Smooth muscle cell (in vitro differentiated cells): ENCODE data around the gene MAML2. TPM values are rescaled to one million over a fixed set of nuclear protein-coding genes. Genes with fewer than 3 reads are reported as not detected.
A peak's percentile ranks its signal among the peaks of the same experiment; 100 is the strongest.

Experiments
- DNase-seq: peaks from one replicate; lab custom pipeline; 2025; ENCODE audit not compliant: unreplicated experiment; lab: John Stamatoyannopoulos, UW
- H2AFZ ChIP-seq: fragments of 200-600 bp; sonication (generic); 2 replicates; pipeline ENCODE4 v1.6.0; 2016; ENCODE audit warnings: antibody characterized with exemption, low read depth, mild to moderate bottlenecking
- H3F3A ChIP-seq: fragments of 200-600 bp; sonication (generic); 2 replicates; pipeline ENCODE4 v1.6.0; 2017; ENCODE audit warnings: antibody characterized with exemption, low read depth
- H3K27ac ChIP-seq: fragments of 200-600 bp; sonication (generic); 2 replicates; pipeline ENCODE4 v1.5.1; 2016; ENCODE audit warnings: low read depth, mild to moderate bottlenecking
- H3K27me3 ChIP-seq: fragments of 200-600 bp; sonication (generic); 2 replicates; pipeline ENCODE4 v1.6.1; 2016; ENCODE audit warnings: low read depth, mild to moderate bottlenecking
- H3K36me3 ChIP-seq: fragments of 200-600 bp; sonication (generic); 2 replicates; pipeline ENCODE4 v1.5.1; 2016; ENCODE audit warnings: low read depth
- H3K4me1 ChIP-seq: fragments of 200-600 bp; sonication (generic); 2 replicates; pipeline ENCODE4 v1.5.1; 2016; ENCODE audit warnings: low read depth
- H3K4me2 ChIP-seq: fragments of 200-600 bp; sonication (generic); 2 replicates; pipeline ENCODE4 v1.6.0; 2016; ENCODE audit warnings: mild to moderate bottlenecking
- H3K4me3 ChIP-seq: fragments of 200-600 bp; sonication (generic); 2 replicates; pipeline ENCODE4 v1.5.1; 2016; ENCODE audit warnings: mild to moderate bottlenecking
- H3K79me2 ChIP-seq: fragments of 200-600 bp; sonication (generic); 2 replicates; pipeline ENCODE4 v1.6.0; 2016; ENCODE audit warnings: low read depth, mild to moderate bottlenecking
- H3K9ac ChIP-seq: fragments of 200-600 bp; sonication (generic); 2 replicates; pipeline ENCODE4 v1.6.0; 2016; ENCODE audit warnings: low read depth
- H3K9me3 ChIP-seq: fragments of 200-600 bp; sonication (generic); replicated peaks from 2 replicates; pipeline ENCODE4 v1.5.1; 2016; ENCODE audit warnings: low read depth
- H4K20me1 ChIP-seq: fragments of 200-600 bp; sonication (generic); 2 replicates; pipeline ENCODE4 v1.6.0; 2016; ENCODE audit warnings: low read depth
- CTCF ChIP-seq: fragments of 200-600 bp; sonication (generic); IDR thresholded peaks from 2 replicates; pipeline ENCODE4 v1.5.1; 2017; ENCODE audit warnings: borderline replicate concordance, mild to moderate bottlenecking, antibody characterized with exemption; ENCODE audit not compliant: insufficient read depth, poor library complexity, severe bottlenecking
- WGBS: methylation state at CpG from one replicate; pipeline ENCODE4 v1.1.7; 2016; ENCODE audit warnings: low lambda C conversion rate; 5-methylcytosine and 5-hydroxymethylcytosine counted together
- polyA plus RNA-seq: library from polyadenylated mRNA; unstranded; fragments of >200 nt; fragmentation: Nextera tagmentation; extraction: Ambion mirVana; gene quantifications from 2 replicates; pipeline ENCODE4 v1.2.1, GENCODE V29; 2016
- total RNA-seq: library from RNA; depleted of rRNA; stranded (reverse); fragments of >200 nt; gene quantifications from 2 replicates; pipeline ENCODE4 v1.2.3, GENCODE V29; 2014

Gene MAML2
- total and polyA plus RNA-seq, 2 experiments from 2014 or later, result 8.7 to 52.4 TPM

GRCh38 chr11:96256215-96257011 is 86.6 kb downstream of the MAML2 start:
- peak overlapping the region; percentile 91 for H3K27ac ChIP-seq
- peak overlapping the region; percentile 19 for H3K9ac ChIP-seq
- H3K4me1 ChIP-seq, result peaks cover 60% of the 10 kb centered on the region

GRCh38 chr11:96254854-96255253 is 88.1 kb downstream of the MAML2 start:
- H3K79me2 ChIP-seq, result peaks cover 80% of the 10 kb centered on the region
- H3K27ac ChIP-seq, result peak overlapping the region; percentile 91

More at GRCh38 chr11:96256215-96257011, 86.6 kb downstream of the MAML2 start:
- Histone ChIP-seq H3K4me3 (no peak overlapping the region), H4K20me1 (no peaks in the 10 kb centered on the region), H3K36me3 (no peaks in the 10 kb centered on the region), H3K27me3 (no peaks in the 10 kb centered on the region), H3K79me2 (peaks cover 78% of the 10 kb centered on the region), H3F3A (peaks cover 26% of the 10 kb centered on the region), H2AFZ (no peak overlapping the region), H3K9me3 (no peaks in the 10 kb centered on the region), H3K4me2 (peak overlapping the region; percentile 65)
- 21% methylated on average over 8 of the region's 8 CpGs for WGBS
- no peak for DNase-seq
- TF ChIP-seq CTCF, result no peak

GRCh38 chr11:96254087-96254486 is 88.9 kb downstream of the MAML2 start:
- H3K9ac ChIP-seq, result peak overlapping the region; percentile 57
- H3K36me3 ChIP-seq, result no peaks in the 10 kb centered on the region
- H3K4me3 ChIP-seq, result peak overlapping the region; percentile 11
- H4K20me1 ChIP-seq, result no peaks in the 10 kb centered on the region
- H3K4me1 ChIP-seq, result peaks cover 45% of the 10 kb centered on the region
- no peaks in the 10 kb centered on the region for H3K27me3 ChIP-seq
- 6% methylated on average over 7 of the region's 7 CpGs for WGBS
- H3K9me3 ChIP-seq, result no peaks in the 10 kb centered on the region
- H3K79me2 ChIP-seq, result peaks cover 85% of the 10 kb centered on the region
- peaks cover 24% of the 10 kb centered on the region for H3F3A ChIP-seq
- peak overlapping the region; percentile 91 for H3K27ac ChIP-seq
- H3K4me2 ChIP-seq, result peak overlapping the region; percentile 79
- DNase-seq, result no peak
- no peak overlapping the region for H2AFZ ChIP-seq
- TF ChIP-seq CTCF, result no peak

More at GRCh38 chr11:96254854-96255253, 88.1 kb downstream of the MAML2 start:
- H3K27me3 ChIP-seq, result no peaks in the 10 kb centered on the region
- H3K9me3 ChIP-seq, result no peaks in the 10 kb centered on the region
- peaks cover 23% of the 10 kb centered on the region for H3F3A ChIP-seq
- no peaks in the 10 kb centered on the region for H4K20me1 ChIP-seq
- no peak for DNase-seq
- H3K4me3 ChIP-seq, result no peak overlapping the region
- H3K4me2 ChIP-seq, result peak overlapping the region; percentile 79
- no peaks in the 10 kb centered on the region for H3K36me3 ChIP-seq
- TF ChIP-seq CTCF, result no peak
- H3K9ac ChIP-seq, result no peak overlapping the region
- peaks cover 52% of the 10 kb centered on the region for H3K4me1 ChIP-seq
- H2AFZ ChIP-seq, result no peak overlapping the region
- 78% methylated on average over 8 of the region's 8 CpGs for WGBS
